SK-N-SH treated with all-trans-retinoic acid at 6 μM for 48 hours (cell line): ENCODE results near the gene LENG9.

Source experiments
- ARNTL ChIP-seq: fragments of 450-650 bp; formaldehyde crosslinking; IDR thresholded peaks from 2 replicates; pipeline ENCODE4 v1.5.0; 2020; ENCODE audit warnings: low read depth, mild to moderate bottlenecking, moderate library complexity, borderline replicate concordance
- RARB ChIP-seq: fragments of 250-450 bp; sonication (Bioruptor Pico); IDR thresholded peaks from 2 replicates; pipeline ENCODE4 v1.8.0; 2021; ENCODE audit warnings: mild to moderate bottlenecking, moderate library complexity
- ZFP3 ChIP-seq: fragments of 250-450 bp; sonication (Bioruptor Pico); IDR thresholded peaks from 2 replicates; pipeline ENCODE4 v1.5.0; 2020; ENCODE audit warnings: mild to moderate bottlenecking, moderate library complexity
- ZFP30 ChIP-seq: fragments of 450-650 bp; formaldehyde crosslinking; IDR thresholded peaks from 2 replicates; pipeline ENCODE4 v1.5.0; 2022; ENCODE audit warnings: mild to moderate bottlenecking, moderate library complexity
- TF ChIP-seq, protein P1 (sequence below): fragments of 250-450 bp; sonication (Bioruptor Pico); IDR thresholded peaks from 2 replicates; pipeline ENCODE4 v1.5.1; 2020; ENCODE audit warnings: low read depth, mild to moderate bottlenecking, moderate library complexity
- TF ChIP-seq, protein P2 (sequence below): fragments of 250-450 bp; sonication (Bioruptor Pico); IDR thresholded peaks from 2 replicates; pipeline ENCODE4 v1.8.0; 2020; ENCODE audit warnings: mild to moderate bottlenecking, moderate library complexity, borderline replicate concordance
- TF ChIP-seq, protein P3 (sequence below): fragments of 250-450 bp; sonication (Bioruptor Pico); IDR thresholded peaks from 2 replicates; pipeline ENCODE4 v1.8.0; 2021; ENCODE audit warnings: low read depth, mild to moderate bottlenecking, moderate library complexity, borderline replicate concordance

DNA sequence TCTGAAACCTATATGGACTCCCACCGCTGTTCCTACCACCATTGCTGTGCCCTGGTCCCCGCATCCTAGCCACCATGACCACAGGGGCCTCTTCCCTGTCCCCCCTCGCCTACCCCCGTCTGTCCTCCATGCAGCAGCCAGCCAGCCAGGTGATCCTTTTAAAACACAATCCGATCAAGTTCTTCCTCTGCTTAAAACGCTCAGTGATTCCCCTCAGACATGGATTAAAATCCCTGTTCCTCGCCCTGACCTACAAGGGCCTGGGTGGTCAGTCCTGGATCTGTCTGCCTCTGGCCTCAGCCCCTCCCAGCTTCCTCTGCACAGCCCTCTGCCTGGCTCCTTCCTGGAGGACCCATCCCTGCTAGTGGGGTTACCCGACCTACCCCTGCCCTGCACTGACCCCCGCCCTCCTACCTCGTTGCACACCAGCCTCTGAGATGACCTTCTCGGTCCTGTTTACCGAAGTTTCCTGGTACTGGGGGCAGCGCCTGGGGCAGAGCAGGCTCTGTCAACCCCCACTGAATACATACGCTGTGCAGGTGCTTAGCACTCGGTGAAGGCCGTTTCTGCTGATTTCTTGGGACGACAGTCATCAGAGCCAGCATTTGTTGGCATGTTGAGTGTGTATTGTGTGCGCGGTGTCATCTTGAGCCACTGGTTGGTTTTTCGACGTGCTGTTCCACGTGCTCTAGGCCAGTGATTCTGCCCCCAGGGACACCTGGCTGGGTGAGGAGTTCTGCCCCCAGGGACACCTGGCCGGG, 29.3 kb downstream of the LENG9 start:
- TF ChIP-seq RARB (CRISPR knock-in tag), result no peak
- TF ChIP-seq, protein P1, sequence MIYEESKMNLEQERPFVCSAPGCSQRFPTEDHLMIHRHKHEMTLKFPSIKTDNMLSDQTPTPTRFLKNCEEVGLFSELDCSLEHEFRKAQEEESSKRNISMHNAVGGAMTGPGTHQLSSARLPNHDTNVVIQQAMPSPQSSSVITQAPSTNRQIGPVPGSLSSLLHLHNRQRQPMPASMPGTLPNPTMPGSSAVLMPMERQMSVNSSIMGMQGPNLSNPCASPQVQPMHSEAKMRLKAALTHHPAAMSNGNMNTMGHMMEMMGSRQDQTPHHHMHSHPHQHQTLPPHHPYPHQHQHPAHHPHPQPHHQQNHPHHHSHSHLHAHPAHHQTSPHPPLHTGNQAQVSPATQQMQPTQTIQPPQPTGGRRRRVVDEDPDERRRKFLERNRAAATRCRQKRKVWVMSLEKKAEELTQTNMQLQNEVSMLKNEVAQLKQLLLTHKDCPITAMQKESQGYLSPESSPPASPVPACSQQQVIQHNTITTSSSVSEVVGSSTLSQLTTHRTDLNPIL (CRISPR knock-in tag), result no peak
- TF ChIP-seq ARNTL (CRISPR knock-in tag), result no peak
- TF ChIP-seq, protein P2, sequence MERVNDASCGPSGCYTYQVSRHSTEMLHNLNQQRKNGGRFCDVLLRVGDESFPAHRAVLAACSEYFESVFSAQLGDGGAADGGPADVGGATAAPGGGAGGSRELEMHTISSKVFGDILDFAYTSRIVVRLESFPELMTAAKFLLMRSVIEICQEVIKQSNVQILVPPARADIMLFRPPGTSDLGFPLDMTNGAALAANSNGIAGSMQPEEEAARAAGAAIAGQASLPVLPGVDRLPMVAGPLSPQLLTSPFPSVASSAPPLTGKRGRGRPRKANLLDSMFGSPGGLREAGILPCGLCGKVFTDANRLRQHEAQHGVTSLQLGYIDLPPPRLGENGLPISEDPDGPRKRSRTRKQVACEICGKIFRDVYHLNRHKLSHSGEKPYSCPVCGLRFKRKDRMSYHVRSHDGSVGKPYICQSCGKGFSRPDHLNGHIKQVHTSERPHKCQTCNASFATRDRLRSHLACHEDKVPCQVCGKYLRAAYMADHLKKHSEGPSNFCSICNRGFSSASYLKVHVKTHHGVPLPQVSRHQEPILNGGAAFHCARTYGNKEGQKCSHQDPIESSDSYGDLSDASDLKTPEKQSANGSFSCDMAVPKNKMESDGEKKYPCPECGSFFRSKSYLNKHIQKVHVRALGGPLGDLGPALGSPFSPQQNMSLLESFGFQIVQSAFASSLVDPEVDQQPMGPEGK, result no peak
- TF ChIP-seq, protein P3, sequence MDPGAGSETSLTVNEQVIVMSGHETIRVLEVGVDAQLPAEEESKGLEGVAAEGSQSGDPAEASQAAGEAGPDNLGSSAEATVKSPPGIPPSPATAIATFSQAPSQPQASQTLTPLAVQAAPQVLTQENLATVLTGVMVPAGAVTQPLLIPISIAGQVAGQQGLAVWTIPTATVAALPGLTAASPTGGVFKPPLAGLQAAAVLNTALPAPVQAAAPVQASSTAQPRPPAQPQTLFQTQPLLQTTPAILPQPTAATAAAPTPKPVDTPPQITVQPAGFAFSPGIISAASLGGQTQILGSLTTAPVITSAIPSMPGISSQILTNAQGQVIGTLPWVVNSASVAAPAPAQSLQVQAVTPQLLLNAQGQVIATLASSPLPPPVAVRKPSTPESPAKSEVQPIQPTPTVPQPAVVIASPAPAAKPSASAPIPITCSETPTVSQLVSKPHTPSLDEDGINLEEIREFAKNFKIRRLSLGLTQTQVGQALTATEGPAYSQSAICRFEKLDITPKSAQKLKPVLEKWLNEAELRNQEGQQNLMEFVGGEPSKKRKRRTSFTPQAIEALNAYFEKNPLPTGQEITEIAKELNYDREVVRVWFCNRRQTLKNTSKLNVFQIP (CRISPR knock-in tag), result no peak
- TF ChIP-seq ZFP3, result no peak
- TF ChIP-seq ZFP30 (CRISPR knock-in tag), result no peak
